SK-N-SH treated with all-trans-retinoic acid at 6 μM for 48 hours (cell line): ENCODE results near the gene NXNL1.

Experiments used
- CSDC2 ChIP-seq: fragments of 250-450 bp; sonication (Bioruptor Pico); IDR thresholded peaks from 2 replicates; pipeline ENCODE4 v1.5.0; 2020; ENCODE audit warnings: mild to moderate bottlenecking, moderate library complexity
- PPARA ChIP-seq: fragments of 250-450 bp; sonication (Bioruptor Pico); IDR thresholded peaks from 2 replicates; pipeline ENCODE4 v1.5.0; 2020; ENCODE audit warnings: mild to moderate bottlenecking, borderline replicate concordance
- RARB ChIP-seq: fragments of 250-450 bp; sonication (Bioruptor Pico); IDR thresholded peaks from 2 replicates; pipeline ENCODE4 v1.8.0; 2021; ENCODE audit warnings: mild to moderate bottlenecking, moderate library complexity
- SNAI2 ChIP-seq: fragments of 250-450 bp; sonication (Bioruptor Pico); IDR thresholded peaks from 2 replicates; pipeline ENCODE4 v1.5.0; 2020; ENCODE audit warnings: mild to moderate bottlenecking, moderate library complexity
- ZFP3 ChIP-seq: fragments of 250-450 bp; sonication (Bioruptor Pico); IDR thresholded peaks from 2 replicates; pipeline ENCODE4 v1.5.0; 2020; ENCODE audit warnings: mild to moderate bottlenecking, moderate library complexity
- ZNF70 ChIP-seq: fragments of 450-650 bp; formaldehyde crosslinking; IDR thresholded peaks from 2 replicates; pipeline ENCODE4 v1.5.0; 2020; ENCODE audit warnings: mild to moderate bottlenecking, moderate library complexity
- TF ChIP-seq, protein P1 (sequence below): fragments of 250-450 bp; sonication (Bioruptor Pico); IDR thresholded peaks from 2 replicates; pipeline ENCODE4 v1.8.0; 2020; ENCODE audit warnings: mild to moderate bottlenecking, moderate library complexity, borderline replicate concordance
- TF ChIP-seq, protein P2 (sequence below): fragments of 250-450 bp; sonication (Bioruptor Pico); IDR thresholded peaks from 2 replicates; pipeline ENCODE4 v1.5.1; 2021; ENCODE audit warnings: mild to moderate bottlenecking, moderate library complexity

DNA sequence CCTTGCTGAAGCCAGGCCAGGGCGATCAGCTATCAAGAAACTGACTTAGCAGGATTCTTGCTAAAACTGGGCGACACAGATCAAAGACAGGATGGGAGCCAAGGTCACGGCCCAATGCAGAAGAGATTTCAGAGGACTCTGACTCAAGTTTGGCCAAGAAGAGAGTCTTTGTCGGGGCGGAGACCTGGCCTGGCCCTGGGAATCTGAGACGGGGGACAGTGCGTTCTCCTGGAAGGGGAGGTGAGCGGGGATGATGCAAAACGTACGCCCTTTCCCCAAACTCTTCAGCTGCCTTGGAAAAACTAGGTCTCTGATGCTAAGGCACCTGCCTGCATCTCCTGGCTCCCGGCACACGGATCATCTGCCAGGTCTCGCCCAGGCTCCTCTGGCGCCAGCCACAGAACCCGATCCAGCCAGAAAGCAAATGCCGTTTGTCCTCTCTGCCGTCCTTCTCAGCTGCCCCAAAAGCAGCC lies 31.0 kb downstream of the NXNL1 start:
- TF ChIP-seq RARB (CRISPR knock-in tag) = no peak
- no peak for TF ChIP-seq SNAI2
- TF ChIP-seq, protein P1, sequence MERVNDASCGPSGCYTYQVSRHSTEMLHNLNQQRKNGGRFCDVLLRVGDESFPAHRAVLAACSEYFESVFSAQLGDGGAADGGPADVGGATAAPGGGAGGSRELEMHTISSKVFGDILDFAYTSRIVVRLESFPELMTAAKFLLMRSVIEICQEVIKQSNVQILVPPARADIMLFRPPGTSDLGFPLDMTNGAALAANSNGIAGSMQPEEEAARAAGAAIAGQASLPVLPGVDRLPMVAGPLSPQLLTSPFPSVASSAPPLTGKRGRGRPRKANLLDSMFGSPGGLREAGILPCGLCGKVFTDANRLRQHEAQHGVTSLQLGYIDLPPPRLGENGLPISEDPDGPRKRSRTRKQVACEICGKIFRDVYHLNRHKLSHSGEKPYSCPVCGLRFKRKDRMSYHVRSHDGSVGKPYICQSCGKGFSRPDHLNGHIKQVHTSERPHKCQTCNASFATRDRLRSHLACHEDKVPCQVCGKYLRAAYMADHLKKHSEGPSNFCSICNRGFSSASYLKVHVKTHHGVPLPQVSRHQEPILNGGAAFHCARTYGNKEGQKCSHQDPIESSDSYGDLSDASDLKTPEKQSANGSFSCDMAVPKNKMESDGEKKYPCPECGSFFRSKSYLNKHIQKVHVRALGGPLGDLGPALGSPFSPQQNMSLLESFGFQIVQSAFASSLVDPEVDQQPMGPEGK (CRISPR knock-in tag) = no peak
- no peak for TF ChIP-seq ZFP3
- TF ChIP-seq ZNF70 (CRISPR knock-in tag) = no peak
- no peak for TF ChIP-seq PPARA (CRISPR knock-in tag)
- TF ChIP-seq CSDC2 (CRISPR knock-in tag) = no peak
- TF ChIP-seq, protein P2, sequence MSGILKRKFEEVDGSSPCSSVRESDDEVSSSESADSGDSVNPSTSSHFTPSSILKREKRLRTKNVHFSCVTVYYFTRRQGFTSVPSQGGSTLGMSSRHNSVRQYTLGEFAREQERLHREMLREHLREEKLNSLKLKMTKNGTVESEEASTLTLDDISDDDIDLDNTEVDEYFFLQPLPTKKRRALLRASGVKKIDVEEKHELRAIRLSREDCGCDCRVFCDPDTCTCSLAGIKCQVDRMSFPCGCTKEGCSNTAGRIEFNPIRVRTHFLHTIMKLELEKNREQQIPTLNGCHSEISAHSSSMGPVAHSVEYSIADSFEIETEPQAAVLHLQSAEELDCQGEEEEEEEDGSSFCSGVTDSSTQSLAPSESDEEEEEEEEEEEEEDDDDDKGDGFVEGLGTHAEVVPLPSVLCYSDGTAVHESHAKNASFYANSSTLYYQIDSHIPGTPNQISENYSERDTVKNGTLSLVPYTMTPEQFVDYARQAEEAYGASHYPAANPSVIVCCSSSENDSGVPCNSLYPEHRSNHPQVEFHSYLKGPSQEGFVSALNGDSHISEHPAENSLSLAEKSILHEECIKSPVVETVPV (CRISPR knock-in tag) = no peak
